ENCODE data around the gene HDAC4.

DNA sequence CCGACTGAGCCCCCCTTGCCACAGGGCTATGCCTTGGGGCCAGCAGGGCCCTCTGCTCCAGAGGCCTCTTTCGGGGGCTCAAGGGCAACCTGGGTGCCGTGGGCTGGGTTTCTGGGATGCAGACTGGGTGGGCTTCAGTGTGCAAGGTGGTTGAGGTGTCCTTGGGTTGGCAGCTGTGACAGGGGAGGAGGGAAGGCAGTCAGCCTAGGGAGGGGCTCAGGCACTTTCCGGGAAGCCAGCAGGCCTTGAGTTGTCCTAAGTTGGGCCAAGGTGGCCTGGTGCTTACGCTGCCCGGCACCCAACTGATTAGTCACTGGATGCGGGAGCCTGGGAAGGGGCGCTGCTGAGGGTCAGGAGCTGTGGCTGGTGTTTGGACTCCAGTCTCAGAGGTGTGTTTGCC lies 353.4 kb downstream of the HDAC4 start:
- TF ChIP-seq EZH2phosphoT487 (IDR thresholded peaks at IDR 0.05; ENCODE audit: borderline replicate concordance) (no peak), POLR2A (IDR thresholded peaks at IDR 0.05; ENCODE audit: borderline replicate concordance, extremely low read depth, insufficient read depth, insufficient read length) (no peak), ZFX (IDR thresholded peaks at IDR 0.05) (no peak), SP1 (IDR thresholded peaks at IDR 0.05; ENCODE audit: low read depth) (no peak), SRF (IDR thresholded peaks at IDR 0.05; ENCODE audit: low read depth) (no peak), YY1 (IDR thresholded peaks at IDR 0.05; ENCODE audit: extremely low read depth, insufficient replicate concordance, low read depth, low read length) (no peak), SIN3A (IDR thresholded peaks at IDR 0.05; ENCODE audit: low read depth) (no peak), EZH2 (IDR thresholded peaks at IDR 0.05) (no peak), EGR1 (IDR thresholded peaks at IDR 0.05; ENCODE audit: low read depth) (no peak), ZNF274 (IDR thresholded peaks at IDR 0.05; ENCODE audit: low read depth, low read length) (no peak), CEBPB (IDR thresholded peaks at IDR 0.05; ENCODE audit: low read depth) (no peak)
- TF ChIP-seq, protein P1, sequence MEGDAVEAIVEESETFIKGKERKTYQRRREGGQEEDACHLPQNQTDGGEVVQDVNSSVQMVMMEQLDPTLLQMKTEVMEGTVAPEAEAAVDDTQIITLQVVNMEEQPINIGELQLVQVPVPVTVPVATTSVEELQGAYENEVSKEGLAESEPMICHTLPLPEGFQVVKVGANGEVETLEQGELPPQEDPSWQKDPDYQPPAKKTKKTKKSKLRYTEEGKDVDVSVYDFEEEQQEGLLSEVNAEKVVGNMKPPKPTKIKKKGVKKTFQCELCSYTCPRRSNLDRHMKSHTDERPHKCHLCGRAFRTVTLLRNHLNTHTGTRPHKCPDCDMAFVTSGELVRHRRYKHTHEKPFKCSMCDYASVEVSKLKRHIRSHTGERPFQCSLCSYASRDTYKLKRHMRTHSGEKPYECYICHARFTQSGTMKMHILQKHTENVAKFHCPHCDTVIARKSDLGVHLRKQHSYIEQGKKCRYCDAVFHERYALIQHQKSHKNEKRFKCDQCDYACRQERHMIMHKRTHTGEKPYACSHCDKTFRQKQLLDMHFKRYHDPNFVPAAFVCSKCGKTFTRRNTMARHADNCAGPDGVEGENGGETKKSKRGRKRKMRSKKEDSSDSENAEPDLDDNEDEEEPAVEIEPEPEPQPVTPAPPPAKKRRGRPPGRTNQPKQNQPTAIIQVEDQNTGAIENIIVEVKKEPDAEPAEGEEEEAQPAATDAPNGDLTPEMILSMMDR (IDR thresholded peaks at IDR 0.05 in 2 of 3, conservative IDR thresholded peaks at IDR 0.05 in 1 of 3; ENCODE audit: borderline replicate concordance in 1 of 3, insufficient read depth in 1 of 3, low read depth in 2 of 3, low read length in 2 of 3), result no peak
